K562 (cell line): ENCODE data around the gene FBLIM1. TPM values are rescaled to one million over a fixed set of nuclear protein-coding genes. Genes with fewer than 3 reads are reported as not detected.

Source experiments
- CBX8 ChIP-seq: fragments of 200-600 bp; sonication (generic); IDR thresholded peaks from 2 replicates; pipeline ENCODE4 v1.6.1; 2012; ENCODE audit warnings: borderline replicate concordance, mixed run types, low read depth, mild to moderate bottlenecking, moderate library complexity, mixed read lengths, low read length, control low read depth, inconsistent platforms; ENCODE audit not compliant: poor library complexity, severe bottlenecking; ENCODE audit errors: extremely low read depth
- E2F8 ChIP-seq: fragments of 450-650 bp; IDR thresholded peaks from 2 replicates; pipeline ENCODE4 v1.7.1; 2018; ENCODE audit warnings: mild to moderate bottlenecking, low read depth; ENCODE audit not compliant: partially characterized antibody
- EHMT2 ChIP-seq: fragments of 450-650 bp; IDR thresholded peaks from 2 replicates; pipeline ENCODE4 v1.6.1; 2018; ENCODE audit warnings: antibody characterized with exemption
- EP400 ChIP-seq: fragments of 450-650 bp; IDR thresholded peaks from 2 replicates; pipeline ENCODE4 v1.6.1; 2017; ENCODE audit warnings: antibody characterized with exemption, mild to moderate bottlenecking, moderate library complexity
- FOXJ2 ChIP-seq: fragments of 200-800 bp; sonication (Bioruptor generic); IDR thresholded peaks from 2 replicates; pipeline ENCODE4 v1.6.1; 2016; ENCODE audit warnings: missing genetic modification characterization, missing compliant biosample characterization
- IFI16 ChIP-seq: fragments of 250-450 bp; sonication (Bioruptor Pico); IDR thresholded peaks from 2 replicates; pipeline ENCODE4 v2.1.2; 2022; ENCODE audit warnings: mild to moderate bottlenecking, inconsistent platforms
- KLF1 ChIP-seq: fragments of 450-650 bp; IDR thresholded peaks from 2 replicates; pipeline ENCODE4 v1.6.1; 2016; ENCODE audit warnings: missing genetic modification characterization, missing compliant biosample characterization
- NRF1 ChIP-seq, 2 experiments: fragments of 450-650 bp; IDR thresholded peaks in 1 of 2; conservative IDR thresholded peaks in 1 of 2; 2 replicates each; pipeline ENCODE4 v1.6.1; 2014; ENCODE audit warnings: mild to moderate bottlenecking in 2 of 2
- REST ChIP-seq, 2 experiments: fragments of 450-650 bp; formaldehyde crosslinking in 1 of 2; IDR thresholded peaks; 2 replicates each; pipeline versions ENCODE4 v1.4.0 to v1.6.1; 2014 to 2020; ENCODE audit warnings: mild to moderate bottlenecking in 2 of 2, borderline replicate concordance in 1 of 2, low read depth in 1 of 2
- SMAD3 ChIP-seq: fragments of 450-650 bp; formaldehyde crosslinking; conservative IDR thresholded peaks from 2 replicates; pipeline ENCODE4 v1.4.0; 2020; ENCODE audit warnings: mild to moderate bottlenecking
- SRF ChIP-seq, 2 experiments: fragments of 250-450, 450-650 bp in 1 of 2; sonication (Bioruptor Pico) in 1 of 2; sonication (generic) in 1 of 2; formaldehyde crosslinking; IDR thresholded peaks; 2 replicates each; pipeline versions ENCODE4 v1.5.0 to v1.5.1; 2020 to 2022; ENCODE audit warnings: mild to moderate bottlenecking in 1 of 2, missing genetic modification reagents in 1 of 2
- TBL1XR1 ChIP-seq, 2 experiments: IDR thresholded peaks; 2 replicates each; pipeline ENCODE4 v1.6.1; 2012; ENCODE audit warnings: improper control_type of control experiment in 2 of 2, low read length in 2 of 2, mild to moderate bottlenecking in 1 of 2
- XRCC5 ChIP-seq: fragments of 200-400 bp; formaldehyde crosslinking; IDR thresholded peaks from 2 replicates; pipeline ENCODE4 v1.6.1; 2017; ENCODE audit warnings: low read depth, mild to moderate bottlenecking, low read length
- YBX1 ChIP-seq: fragments of 450-650 bp; IDR thresholded peaks from 2 replicates; pipeline ENCODE4 v1.7.1; 2016; ENCODE audit warnings: mild to moderate bottlenecking
- ZNF175 ChIP-seq: fragments of 200-800 bp; sonication (Bioruptor generic); IDR thresholded peaks from 2 replicates; pipeline ENCODE4 v1.6.1; 2016; ENCODE audit warnings: low read depth, mild to moderate bottlenecking, missing genetic modification characterization, missing compliant biosample characterization
- ZNF263 ChIP-seq: sonication (generic); formaldehyde crosslinking; IDR thresholded peaks from 2 replicates; pipeline ENCODE4 v1.8.0; 2022; ENCODE audit warnings: mild to moderate bottlenecking, missing genetic modification reagents, borderline replicate concordance
- polyA plus RNA-seq, 8 experiments: library from polyadenylated mRNA; depleted of rRNA in 4 of 8; stranded (reverse) in 5 of 8; unstranded in 3 of 8; fragments of >200 nt; fragmentation: Nextera tagmentation in 2 of 8; fragmentation: Illumina TruSeq in 1 of 8; extraction: Ambion mirVana in 2 of 8; extraction: Trizol in 1 of 8; gene quantifications; 2 replicates each; pipeline versions ENCODE4 v1.2.1 to v1.2.3, GENCODE V29; 2011 to 2014; ENCODE audit warnings: inconsistent platforms in 1 of 8, missing spikeins in 1 of 8
- total RNA-seq, 7 experiments: library from RNA; depleted of rRNA in 6 of 7; stranded (reverse); fragments of >200 nt in 6 of 7; fragmentation: Illumina TruSeq in 2 of 7; extraction: Trizol in 2 of 7; gene quantifications; 2 replicates each; pipeline versions ENCODE4 v1.2.1 to v1.2.3, GENCODE V29; 2011 to 2021; ENCODE audit warnings: low replicate concordance in 1 of 7

The FBLIM1 gene
- total and polyA plus RNA-seq, 9 of the 15 experiments (the other 6 are each of a cell fraction or from before 2014, with no cell fraction given): 0.14 to 0.24 TPM; not detected in 7

GRCh38 chr1:15835741-15836510 lies 77.3 kb downstream of the FBLIM1 start (continued):
- peak; percentile 79 for TF ChIP-seq E2F8
- no peak for TF ChIP-seq ZNF175 (CRISPR knock-in tag)
- peak; percentile 73; the same call in 1 of the 2 replicates for TF ChIP-seq EHMT2
- TF ChIP-seq SMAD3 (CRISPR knock-in tag): 0 out of 2 replicates have a peak, but pooled peaks have one; percentile 80
- peak; percentile 74; the same call in 1 of the 2 replicates for TF ChIP-seq FOXJ2 (tag)
- TF ChIP-seq TBL1XR1 (IDR thresholded peaks at IDR 0.05; ENCODE audit: low read length in 2 of 2): peak; percentile 42 to 89; a peak in 2 of 4 replicates
- no peak for TF ChIP-seq KLF1 (tag)
- TF ChIP-seq IFI16: no peak
- TF ChIP-seq XRCC5: peak; percentile 84
- TF ChIP-seq NRF1 (conservative IDR thresholded peaks at IDR 0.05 in 1 of 2, IDR thresholded peaks at IDR 0.05 in 1 of 2): peak; percentile 100
- peak; percentile 61 to 62; a peak in 2 of 4 replicates for TF ChIP-seq SRF (CRISPR knock-in tag; IDR thresholded peaks at IDR 0.05)
- no peak for TF ChIP-seq CBX8
- TF ChIP-seq ZNF263 (CRISPR knock-in tag): peak; percentile 4; the same call in 1 of the 2 replicates
- TF ChIP-seq EP400: peak; percentile 89
- TF ChIP-seq YBX1: no peak
- no peak for TF ChIP-seq REST (IDR thresholded peaks at IDR 0.05; ENCODE audit: borderline replicate concordance)
- TF ChIP-seq REST (CRISPR knock-in tag; IDR thresholded peaks at IDR 0.05; ENCODE audit: low read depth): peak; percentile 74; the same call in 1 of the 2 replicates
